Esophagus (tissue), 2 donors: Measurements from ENCODE around the gene PPP3CA. TPM values are rescaled to one million over a fixed set of nuclear protein-coding genes. Genes with fewer than 3 reads are reported as not detected.

Experiments
- H3K27ac ChIP-seq, 2 donors: one replicate each; pipeline ENCODE4 v1.5.1; 2013; ENCODE audit warnings: low read depth in 2 of 2, mild to moderate bottlenecking in 2 of 2, inconsistent platforms in 1 of 2, low read length in 1 of 2, moderate library complexity in 1 of 2
- H3K27me3 ChIP-seq, 2 donors: one replicate each; pipeline ENCODE4 v1.6.1; 2013; ENCODE audit warnings: low read length in 2 of 2, control low read depth in 1 of 2, mild to moderate bottlenecking in 1 of 2; ENCODE audit not compliant: insufficient read depth in 2 of 2, control insufficient read depth in 1 of 2
- H3K36me3 ChIP-seq, 2 donors: one replicate each; pipeline ENCODE4 v1.6.1; 2013; ENCODE audit warnings: low read length in 1 of 2; ENCODE audit not compliant: control insufficient read depth in 2 of 2, insufficient read depth in 2 of 2
- H3K4me1 ChIP-seq, 2 donors: one replicate each; pipeline ENCODE4 v1.6.1; 2013; ENCODE audit warnings: low read length in 1 of 2; ENCODE audit not compliant: control insufficient read depth in 2 of 2, insufficient read depth in 2 of 2
- H3K4me3 ChIP-seq, 2 donors: one replicate each; pipeline ENCODE4 v1.5.1; 2013; ENCODE audit warnings: low read length in 2 of 2, mild to moderate bottlenecking in 2 of 2, low read depth in 1 of 2, moderate library complexity in 1 of 2
- H3K9me3 ChIP-seq, 2 donors: one replicate each; pipeline ENCODE4 v1.6.1; 2013; ENCODE audit warnings: mild to moderate bottlenecking in 2 of 2, low read depth in 1 of 2, low read length in 1 of 2, moderate library complexity in 1 of 2; ENCODE audit not compliant: control insufficient read depth in 2 of 2, insufficient read depth in 1 of 2
- WGBS, 2 donors: extraction: QIAGEN DNeasy Blood & Tissue Kit; methylation state at CpG; one replicate each; pipeline ENCODE4 v1.1.7; 2013; 5-methylcytosine and 5-hydroxymethylcytosine counted together
- polyA plus RNA-seq, 2 donors: library from polyadenylated mRNA; stranded (reverse); fragments of 200-250 nt; gene quantifications; one replicate each; pipeline ENCODE4 v1.2.3, GENCODE V29; 2013
- donor health status: healthy with polysubstance abuse.
- donor health status: Bipolar disorder and iron deficiency.

PPP3CA gene
- polyA plus RNA-seq: 1 to 10 TPM; 5.2 to 5.8 TPM

DNA sequence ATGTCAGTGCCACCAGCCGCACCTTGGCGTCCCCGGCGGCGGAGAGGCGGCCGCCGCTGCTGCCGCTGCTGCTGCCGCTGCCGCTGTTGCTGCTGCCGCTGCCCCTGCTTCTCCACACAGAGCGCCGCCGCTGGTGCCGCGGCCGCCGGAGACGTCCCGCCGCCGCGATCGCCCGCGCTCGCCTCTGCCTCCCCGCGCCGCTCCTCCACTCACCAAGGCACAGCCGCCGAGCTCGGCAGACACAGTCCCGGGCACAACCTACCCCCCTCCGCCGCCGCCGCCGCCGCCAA lies at the start of gene PPP3CA:
PPP3CA (minus strand) TSS at position 260 of the 290 bp plus-strand sequence.
- Histone ChIP-seq H3K9me3 (no peaks in the 10 kb centered on the region), H3K27me3 (no peaks in the 10 kb centered on the region), H3K27ac (peak within 1 kb of the TSS; percentile 96 to 99), H3K36me3 (no peaks in the 10 kb centered on the region), H3K4me1 (peaks cover 0 to 8% of the 10 kb centered on the region in 2 donors), H3K4me3 (peak within 1 kb of the TSS; percentile 89 to 98)
- WGBS, 2 donors: 0% methylated on average over 30 to 41 of the region's 41 CpGs

DNA sequence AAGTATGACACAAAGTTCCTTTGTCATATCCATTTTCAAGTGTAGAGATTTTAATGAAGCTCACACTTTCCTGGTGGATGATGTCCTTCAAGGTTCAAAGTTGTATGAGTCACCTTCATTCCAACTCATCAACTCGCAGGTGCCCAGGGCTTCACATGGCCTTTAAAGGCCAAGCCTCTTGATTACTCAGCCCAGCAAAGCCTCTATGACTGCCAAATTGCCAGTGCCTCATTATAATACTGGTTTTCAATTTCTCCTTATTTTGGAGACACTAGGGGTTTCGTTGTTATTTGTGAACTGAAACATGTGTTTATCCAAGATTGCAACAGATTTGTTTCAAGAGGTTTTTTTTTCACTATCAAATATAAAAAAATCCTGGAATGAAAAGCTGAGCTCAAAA lies 45.9 kb upstream of the PPP3CA start:
- 52 to 55% methylated on average over 2 of the region's 2 CpGs for WGBS, 2 donors
- Histone ChIP-seq H3K4me1 (no peaks in the 10 kb centered on the region), H3K36me3 (no peaks in the 10 kb centered on the region)

DNA sequence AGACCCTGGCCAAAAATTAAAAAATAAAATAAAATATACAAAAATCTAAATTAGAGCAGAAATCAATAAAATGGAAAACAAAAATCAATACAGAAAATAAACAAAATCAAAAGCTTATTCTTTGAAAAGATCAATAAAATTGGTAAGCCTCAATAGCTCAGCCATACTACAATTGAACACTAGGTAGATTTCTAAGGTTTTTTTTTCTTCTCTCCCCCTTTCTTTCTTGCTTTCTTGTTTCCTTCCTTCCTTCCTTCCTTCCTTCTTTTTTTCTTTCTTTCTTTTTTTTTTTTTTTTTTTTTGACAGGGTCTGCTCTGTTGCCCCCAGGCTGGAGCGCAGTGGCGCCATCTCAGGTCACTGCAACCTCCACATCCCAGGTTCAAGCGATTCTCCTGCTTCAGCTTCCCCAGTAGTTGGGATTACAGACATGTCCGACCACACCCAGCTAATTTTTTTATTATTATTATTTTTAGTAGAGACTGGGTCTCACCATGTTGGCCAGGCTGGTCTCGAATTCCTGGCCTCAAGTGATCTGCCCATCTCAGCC lies 23.4 kb upstream of the PPP3CA start:
- 84 to 90% methylated on average over 5 of the region's 5 CpGs for WGBS, 2 donors
- Histone ChIP-seq H3K27ac (no peak overlapping the region), H3K4me1 (no peaks in the 10 kb centered on the region), H3K36me3 (no peaks in the 10 kb centered on the region), H3K4me3 (no peak overlapping the region), H3K9me3 (no peaks in the 10 kb centered on the region), H3K27me3 (no peaks in the 10 kb centered on the region)

More for the DNA sequence above, 45.9 kb upstream of the PPP3CA start:
- no peak overlapping the region for H3K4me3 ChIP-seq
- no peaks in the 10 kb centered on the region for H3K27me3 ChIP-seq
- peaks cover 0 to 2% of the 10 kb centered on the region in 2 donors for H3K9me3 ChIP-seq
- no peak overlapping the region for H3K27ac ChIP-seq

DNA sequence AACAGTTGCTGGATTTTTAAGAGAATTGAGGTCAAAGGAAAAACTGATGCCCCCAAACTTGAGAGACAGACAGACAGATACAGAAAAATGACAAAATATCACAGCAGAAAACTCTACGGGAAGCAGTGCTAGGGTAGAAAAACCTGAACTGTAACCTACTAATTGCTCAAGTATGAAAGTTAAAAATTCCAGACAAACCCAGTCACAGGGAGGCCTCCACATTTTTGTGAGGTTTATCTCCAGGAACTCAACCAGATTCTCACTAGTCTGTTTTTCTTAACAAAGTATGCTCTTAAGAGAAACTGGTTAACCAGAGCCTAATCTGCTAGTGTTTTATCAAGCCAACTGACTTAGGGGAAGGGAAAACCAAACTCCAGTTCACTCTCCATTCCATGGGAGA lies 19.9 kb upstream of the PPP3CA start:
- WGBS, 2 donors: 63 to 73% methylated on average over 1 of the region's 1 CpG

DNA sequence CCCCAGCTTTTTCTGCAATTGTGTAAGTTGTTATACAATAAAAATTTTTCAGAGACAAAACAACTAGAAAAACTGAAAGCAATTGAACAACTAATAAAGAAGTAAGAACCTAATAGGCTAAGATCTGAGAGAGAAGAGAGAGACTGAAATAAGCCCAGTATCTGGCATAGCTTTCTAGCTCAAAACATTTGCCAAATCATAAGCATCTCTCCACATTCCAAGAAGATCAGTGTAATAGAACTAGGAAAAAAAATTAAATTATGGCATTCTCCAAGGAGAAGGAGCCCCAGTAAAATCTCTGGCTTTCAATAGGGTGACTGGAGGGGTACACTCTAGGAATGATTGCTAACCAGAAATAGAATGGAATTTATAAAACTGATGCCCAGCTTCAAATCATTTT lies 19.0 kb upstream of the PPP3CA start:
- Histone ChIP-seq H3K27ac (no peak overlapping the region), H3K36me3 (no peaks in the 10 kb centered on the region)

More for the DNA sequence above, 19.9 kb upstream of the PPP3CA start:
- Histone ChIP-seq H3K9me3 (no peaks in the 10 kb centered on the region), H3K4me1 (no peaks in the 10 kb centered on the region), H3K36me3 (no peaks in the 10 kb centered on the region), H3K27me3 (no peaks in the 10 kb centered on the region), H3K27ac (no peak overlapping the region), H3K4me3 (no peak overlapping the region)

DNA sequence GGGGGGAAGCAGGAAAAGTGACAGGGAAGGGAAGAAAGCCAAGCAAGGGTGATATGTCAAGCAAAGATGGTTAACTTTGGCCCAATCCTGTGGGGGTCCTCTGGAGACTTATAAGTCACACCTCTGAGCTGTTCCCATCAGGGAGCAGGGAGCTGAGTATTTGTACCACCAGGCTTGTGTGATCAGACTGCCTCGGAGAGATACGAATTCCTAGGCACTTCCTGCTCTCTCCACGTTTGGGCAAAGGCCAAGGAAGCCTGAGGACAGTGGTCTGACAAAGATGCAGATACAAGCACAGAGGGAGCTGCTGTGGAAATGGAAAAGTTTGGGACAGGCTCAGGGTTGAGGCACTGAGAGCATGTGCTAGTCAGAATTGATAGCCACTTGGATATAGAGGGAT lies 10.4 kb upstream of the PPP3CA start:
- Histone ChIP-seq H3K4me3 (no peak overlapping the region), H3K27me3 (no peaks in the 10 kb centered on the region), H3K4me1 (peaks cover 0 to 2% of the 10 kb centered on the region in 2 donors), H3K36me3 (no peaks in the 10 kb centered on the region), H3K9me3 (no peaks in the 10 kb centered on the region), H3K27ac (no peak overlapping the region)
- 71 to 75% methylated on average over 3 of the region's 3 CpGs for WGBS, 2 donors

More for the DNA sequence above, 19.0 kb upstream of the PPP3CA start:
- no peaks in the 10 kb centered on the region for H3K27me3 ChIP-seq
- H3K4me1 ChIP-seq: no peaks in the 10 kb centered on the region
- no peaks in the 10 kb centered on the region for H3K9me3 ChIP-seq
- H3K4me3 ChIP-seq: no peak overlapping the region

DNA sequence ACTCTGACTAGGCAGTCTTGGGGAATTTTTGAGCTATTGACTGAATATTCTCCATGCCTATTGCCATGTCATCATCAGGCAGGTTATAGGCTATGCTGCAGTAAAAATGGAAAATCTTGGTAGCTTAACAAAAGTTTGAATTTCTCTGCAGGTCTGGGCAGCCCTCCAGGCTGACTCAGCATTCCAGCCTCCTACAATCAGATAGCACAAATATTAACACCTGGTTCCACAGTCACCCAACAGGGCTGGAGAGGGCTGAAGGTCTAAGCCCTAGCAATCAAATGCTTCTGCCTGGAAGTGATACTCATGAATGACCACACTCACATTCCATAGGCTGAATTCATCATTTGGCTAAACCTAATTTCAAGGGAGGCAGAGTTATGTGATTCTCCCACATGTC lies 9.6 kb upstream of the PPP3CA start:
- H3K4me1 ChIP-seq: peaks cover 0 to 2% of the 10 kb centered on the region in 2 donors
- no peaks in the 10 kb centered on the region for H3K9me3 ChIP-seq
- H3K4me3 ChIP-seq: no peak overlapping the region
- H3K27ac ChIP-seq: no peak overlapping the region
- H3K36me3 ChIP-seq: no peaks in the 10 kb centered on the region
- no peaks in the 10 kb centered on the region for H3K27me3 ChIP-seq

DNA sequence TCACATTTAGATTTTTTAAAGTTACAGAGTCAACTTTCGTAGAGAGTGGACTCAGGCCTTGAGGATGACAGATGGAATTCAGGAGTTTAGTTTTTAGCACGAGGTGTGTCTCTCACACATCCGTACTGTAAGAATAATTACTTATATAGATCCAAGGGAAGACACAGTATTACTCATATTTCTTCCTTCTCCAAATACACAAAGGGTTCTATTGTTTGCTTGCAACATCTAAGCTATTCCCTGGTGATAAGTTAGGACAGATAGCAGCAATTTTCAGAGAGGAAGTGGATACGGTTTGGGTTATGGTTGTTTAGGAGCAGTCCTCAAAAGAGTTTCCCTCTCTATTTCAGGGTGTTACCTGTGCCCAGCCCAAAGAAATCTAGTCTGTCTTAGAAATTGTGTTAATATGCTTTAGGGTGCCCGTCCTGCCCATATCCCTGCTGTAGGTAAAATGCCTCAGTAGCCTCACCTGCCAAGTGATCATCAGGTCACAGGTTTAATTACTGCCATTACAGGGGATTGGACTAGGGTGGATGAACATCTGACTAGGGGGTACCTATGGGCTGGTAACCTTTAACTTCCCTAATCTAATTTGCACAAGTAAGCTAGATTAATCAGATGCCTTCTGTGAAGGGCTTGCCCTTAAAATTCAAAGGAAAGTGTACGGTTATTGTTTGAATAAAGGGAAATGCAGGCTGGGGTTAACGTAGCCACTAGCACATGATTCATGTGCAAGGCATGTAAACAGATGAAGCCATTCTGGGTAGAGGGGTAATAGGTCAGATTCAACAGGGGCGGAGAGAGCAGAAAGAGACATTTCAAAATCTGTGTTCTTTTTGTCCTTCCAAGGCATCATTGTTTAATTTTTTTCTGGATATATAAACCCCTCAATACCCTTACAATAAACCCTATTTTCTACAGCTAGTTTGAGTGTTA lies 8.7 kb upstream of the PPP3CA start:
- Histone ChIP-seq H3K27me3 (no peaks in the 10 kb centered on the region), H3K4me3 (no peak overlapping the region), H3K36me3 (no peaks in the 10 kb centered on the region), H3K9me3 (no peaks in the 10 kb centered on the region), H3K4me1 (peaks cover 0 to 2% of the 10 kb centered on the region in 2 donors), H3K27ac (no peak overlapping the region)
- WGBS, 2 donors: 59 to 61% methylated on average over 8 of the region's 8 CpGs

DNA sequence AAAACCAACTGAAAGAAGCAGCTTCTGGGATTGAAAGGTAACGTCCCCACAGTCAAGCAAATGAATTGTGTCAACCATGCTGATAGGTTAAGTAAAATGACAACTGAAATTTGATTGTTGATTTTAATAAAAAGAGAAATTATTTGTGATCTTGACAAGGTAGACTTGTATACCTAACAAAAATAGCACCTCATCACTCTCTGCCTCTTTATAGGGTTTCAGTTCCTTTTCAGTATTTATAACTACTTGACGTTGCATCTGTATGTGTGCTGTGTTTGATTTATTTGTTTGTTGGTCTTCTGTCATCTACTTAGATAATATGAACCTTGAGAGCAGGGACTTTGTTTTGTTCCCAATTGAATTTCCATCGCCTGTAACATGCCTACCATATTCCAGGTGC lies 7.9 kb upstream of the PPP3CA start:
- Histone ChIP-seq H3K9me3 (no peaks in the 10 kb centered on the region), H3K4me1 (peaks cover 0 to 2% of the 10 kb centered on the region in 2 donors), H3K27me3 (no peaks in the 10 kb centered on the region), H3K27ac (no peak overlapping the region), H3K4me3 (no peak overlapping the region), H3K36me3 (no peaks in the 10 kb centered on the region)
- 84 to 92% methylated on average over 3 of the region's 3 CpGs for WGBS, 2 donors

DNA sequence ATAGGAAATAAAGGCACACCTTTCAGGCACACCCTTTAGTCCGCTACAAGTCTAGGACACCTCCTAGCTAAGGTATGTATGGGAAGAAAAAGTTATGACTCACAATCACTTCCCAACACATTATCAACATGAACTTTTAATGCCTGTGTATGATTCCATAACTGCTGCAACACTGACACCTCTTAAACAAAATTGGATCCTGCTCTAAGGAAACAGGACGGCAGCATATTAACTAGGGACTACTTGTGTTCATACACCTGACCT lies 2.4 kb upstream of the PPP3CA start:
- Histone ChIP-seq H3K27ac (no peak overlapping the region), H3K9me3 (no peaks in the 10 kb centered on the region), H3K27me3 (no peaks in the 10 kb centered on the region), H3K36me3 (no peaks in the 10 kb centered on the region), H3K4me1 (peaks cover 0 to 8% of the 10 kb centered on the region in 2 donors), H3K4me3 (no peak overlapping the region)
- WGBS, 2 donors: 61 to 72% methylated on average over 2 of the region's 2 CpGs
